ENCODE results near the gene LBP.

The LBP gene

DNA sequence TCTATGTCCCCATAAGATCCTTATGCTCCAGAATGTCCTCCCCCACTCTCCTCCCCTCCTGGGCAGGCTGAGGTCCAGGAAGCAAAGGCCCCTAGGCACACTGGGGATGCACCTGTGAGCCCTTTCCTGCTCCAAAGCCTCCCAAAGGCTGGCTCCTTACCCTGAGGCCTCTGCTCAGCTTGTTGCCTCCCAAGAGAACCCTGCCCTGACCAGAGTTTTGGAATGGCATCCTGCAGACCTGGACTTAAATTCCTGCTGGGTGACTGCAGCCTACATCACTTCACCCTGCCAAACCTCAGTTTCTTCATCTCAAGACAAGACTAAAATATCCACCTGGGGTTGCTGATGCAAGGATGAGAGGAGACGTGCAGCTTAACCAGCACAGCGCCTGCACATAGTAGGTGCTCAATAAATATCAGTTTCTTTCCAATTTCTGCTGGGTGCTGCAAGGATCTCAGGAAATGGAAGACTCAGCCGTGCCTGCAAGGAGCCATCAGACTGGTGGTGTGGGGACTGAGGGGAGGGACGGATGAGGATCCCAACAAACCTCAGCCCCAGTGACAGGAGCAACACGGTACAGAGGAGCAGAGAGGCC lies 2.1 kb upstream of the LBP start:
- TF ChIP-seq, protein P1, sequence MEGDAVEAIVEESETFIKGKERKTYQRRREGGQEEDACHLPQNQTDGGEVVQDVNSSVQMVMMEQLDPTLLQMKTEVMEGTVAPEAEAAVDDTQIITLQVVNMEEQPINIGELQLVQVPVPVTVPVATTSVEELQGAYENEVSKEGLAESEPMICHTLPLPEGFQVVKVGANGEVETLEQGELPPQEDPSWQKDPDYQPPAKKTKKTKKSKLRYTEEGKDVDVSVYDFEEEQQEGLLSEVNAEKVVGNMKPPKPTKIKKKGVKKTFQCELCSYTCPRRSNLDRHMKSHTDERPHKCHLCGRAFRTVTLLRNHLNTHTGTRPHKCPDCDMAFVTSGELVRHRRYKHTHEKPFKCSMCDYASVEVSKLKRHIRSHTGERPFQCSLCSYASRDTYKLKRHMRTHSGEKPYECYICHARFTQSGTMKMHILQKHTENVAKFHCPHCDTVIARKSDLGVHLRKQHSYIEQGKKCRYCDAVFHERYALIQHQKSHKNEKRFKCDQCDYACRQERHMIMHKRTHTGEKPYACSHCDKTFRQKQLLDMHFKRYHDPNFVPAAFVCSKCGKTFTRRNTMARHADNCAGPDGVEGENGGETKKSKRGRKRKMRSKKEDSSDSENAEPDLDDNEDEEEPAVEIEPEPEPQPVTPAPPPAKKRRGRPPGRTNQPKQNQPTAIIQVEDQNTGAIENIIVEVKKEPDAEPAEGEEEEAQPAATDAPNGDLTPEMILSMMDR (IDR thresholded peaks at IDR 0.05; ENCODE audit: insufficient read depth, low read depth, low read length, missing control alignments) = no peak

DNA sequence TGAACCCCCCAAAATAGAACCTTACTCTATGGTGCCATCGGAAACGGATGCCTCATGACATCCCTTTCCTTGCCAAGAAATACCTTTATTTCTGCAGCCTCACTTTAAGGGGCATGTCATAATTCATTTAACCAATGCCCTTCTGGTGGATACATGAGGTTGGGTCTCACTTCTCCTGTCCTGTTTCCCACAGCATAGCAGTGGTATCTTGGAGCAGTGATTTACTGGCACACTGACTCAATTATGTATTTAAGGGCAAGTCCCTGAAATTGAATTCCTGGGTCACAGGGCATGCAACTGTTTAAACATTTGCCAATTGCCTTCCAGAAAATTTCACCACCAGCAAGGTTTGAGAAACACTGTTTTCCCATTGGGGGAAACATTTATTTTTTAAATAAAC lies 639 bp upstream of the LBP start:
- no peak overlapping the region for H3K4me3 ChIP-seq (ENCODE audit: low read depth, low read length)
- TF ChIP-seq, protein P1 (IDR thresholded peaks at IDR 0.05; ENCODE audit: insufficient read depth, low read depth, low read length, missing control alignments) = no peak
- no peak for DNase-seq (ENCODE audit: low read depth)

More for the DNA sequence above, 2.1 kb upstream of the LBP start:
- no peak for DNase-seq (ENCODE audit: low read depth)
- H3K4me3 ChIP-seq (ENCODE audit: low read depth, low read length) = no peak overlapping the region

DNA sequence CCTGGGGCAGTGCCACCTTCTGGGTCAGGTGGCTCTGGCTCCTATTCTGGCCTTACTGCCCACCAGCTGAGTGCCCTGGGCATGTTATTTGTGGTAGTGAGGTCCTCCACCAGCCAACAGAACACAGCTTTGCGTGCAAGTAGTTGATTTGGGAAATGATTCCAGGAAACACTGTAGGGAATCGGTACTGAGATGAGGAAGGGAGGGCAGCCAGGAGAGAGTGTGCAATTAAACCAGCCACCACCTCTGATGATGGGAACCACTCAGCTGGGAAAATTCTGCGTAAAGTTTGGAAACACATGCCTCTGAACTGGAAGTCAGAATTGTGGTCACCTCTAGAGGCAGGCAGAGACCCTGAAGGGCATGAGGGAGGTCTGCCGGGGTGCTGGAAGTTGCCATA lies 459 bp downstream of the LBP start:
- no peak overlapping the region for H3K4me3 ChIP-seq (ENCODE audit: low read depth, low read length)
- DNase-seq (ENCODE audit: low read depth) = no peak
- TF ChIP-seq, protein P1 (IDR thresholded peaks at IDR 0.05; ENCODE audit: insufficient read depth, low read depth, low read length, missing control alignments) = no peak

DNA sequence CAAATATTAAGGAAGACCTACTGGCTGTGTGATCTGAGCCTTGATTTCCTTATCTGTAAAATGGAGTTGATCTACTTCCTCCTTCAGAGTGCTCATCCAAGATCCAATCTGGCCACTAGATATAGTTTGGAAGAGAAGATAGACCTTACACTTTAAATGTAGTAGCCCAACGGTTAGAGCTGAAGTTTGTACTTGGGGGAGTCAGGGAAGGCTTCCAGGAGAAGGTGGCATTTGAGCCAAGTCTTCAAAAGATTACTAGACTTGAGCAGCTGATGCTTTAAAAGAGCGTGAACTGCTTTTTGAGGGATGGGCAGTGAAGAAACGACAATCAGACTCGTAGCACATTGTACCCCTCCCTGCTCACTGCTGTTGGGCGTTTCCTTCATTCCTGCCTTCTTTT lies 3.6 kb downstream of the LBP start:
- no peak for DNase-seq (ENCODE audit: low read depth)
- TF ChIP-seq, protein P1 (IDR thresholded peaks at IDR 0.05; ENCODE audit: insufficient read depth, low read depth, low read length, missing control alignments) = no peak
- H3K4me3 ChIP-seq (ENCODE audit: low read depth, low read length) = no peak overlapping the region

GRCh38 chr20:38350879-38351775 lies 4.8 kb downstream of the LBP start:
- no peak for DNase-seq (ENCODE audit: low read depth)
- H3K4me3 ChIP-seq (ENCODE audit: low read depth, low read length) = no peak overlapping the region
- TF ChIP-seq, protein P1 (IDR thresholded peaks at IDR 0.05; ENCODE audit: insufficient read depth, low read depth, low read length, missing control alignments) = no peak

DNA sequence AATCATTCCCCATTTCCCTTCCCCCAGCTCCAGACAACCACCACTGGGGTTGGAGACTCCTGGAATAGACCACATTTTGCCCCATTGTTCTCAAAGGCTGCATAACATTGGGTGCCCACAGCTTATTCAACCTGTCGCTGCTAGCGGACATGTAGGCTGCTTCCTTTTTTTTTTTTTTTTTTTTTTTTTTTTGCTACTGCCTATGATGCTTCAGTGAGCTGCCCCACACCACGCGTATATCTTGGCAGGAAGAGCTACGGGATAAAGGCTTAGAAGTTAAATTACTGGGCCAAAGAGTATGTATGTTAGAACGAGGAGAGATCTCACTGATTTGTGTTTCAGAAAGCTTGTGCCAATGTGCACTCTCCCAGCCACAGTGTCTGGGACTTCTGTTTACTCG lies 7.0 kb downstream of the LBP start:
- TF ChIP-seq, protein P1 (IDR thresholded peaks at IDR 0.05; ENCODE audit: insufficient read depth, low read depth, low read length, missing control alignments) = no peak
- no peak for DNase-seq (ENCODE audit: low read depth)
- no peak overlapping the region for H3K4me3 ChIP-seq (ENCODE audit: low read depth, low read length)
